NCI-H1436 treated with DMSO at 0.1 percent for 48 hours (cell line): ENCODE measurements around the gene ACCS.

Experiments used
- DNase-seq: peaks from one replicate; lab custom pipeline; 2025; lab: John Stamatoyannopoulos, UW

Gene ACCS

DNA sequence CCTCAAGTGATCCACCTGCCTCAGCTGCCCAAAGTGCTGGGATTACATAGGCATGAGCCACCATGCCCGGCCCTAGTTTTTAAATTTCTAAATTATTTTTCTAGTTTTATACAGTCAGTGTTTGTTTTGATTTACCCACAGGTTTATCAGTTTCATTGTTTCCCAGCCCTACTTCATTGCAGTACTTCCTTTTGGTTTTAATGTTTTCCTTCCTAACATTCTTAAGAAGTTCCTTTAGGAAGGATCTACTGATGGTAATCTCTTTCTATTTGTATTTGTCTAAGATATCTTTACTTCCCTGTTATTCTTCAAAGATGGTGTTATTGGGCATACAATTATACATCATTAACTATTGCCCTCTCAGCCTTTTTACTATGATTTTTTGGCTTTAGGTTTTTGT is 24.5 kb downstream of the ACCS start:
- no peak for DNase-seq

DNA sequence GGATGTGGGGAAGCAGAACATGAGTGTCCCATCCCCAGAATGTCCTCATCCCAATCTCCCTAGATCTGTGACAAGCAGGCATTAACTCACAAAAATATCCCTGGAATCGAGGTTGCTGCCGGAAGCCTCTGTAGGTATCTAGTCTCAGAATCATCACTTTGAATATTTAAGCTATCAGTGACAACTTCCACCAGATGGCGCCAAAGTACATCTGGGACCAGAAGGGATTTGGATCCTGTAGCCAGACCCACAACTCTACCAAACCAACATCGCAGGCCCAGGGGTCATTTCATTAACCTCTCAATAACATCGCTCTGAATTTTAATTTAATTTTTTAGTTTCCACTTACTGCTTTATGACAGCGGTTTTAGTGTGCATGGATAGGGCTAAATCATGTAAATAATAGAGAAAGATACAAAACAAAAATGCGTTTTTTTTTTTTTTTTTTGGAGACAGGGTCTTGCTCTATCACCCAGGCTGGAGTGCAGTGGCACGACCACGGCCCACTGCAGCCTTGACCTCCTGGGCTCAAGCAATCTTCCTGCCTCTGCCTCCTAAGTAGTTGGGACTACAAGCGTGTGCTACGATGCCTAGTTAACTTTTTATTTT is 28.3 kb downstream of the ACCS start:
- DNase-seq: peak; percentile 26

GRCh38 chr11:44095506-44096359 is 29.7 kb downstream of the ACCS start, which contains the start of gene EXT2:
EXT2 (plus strand) TSS chr11:44095678; CDS start chr11:44107713, 12,035 bp downstream.
- peak; percentile 6 for DNase-seq

GRCh38 chr11:44096360-44097185 is 30.5 kb downstream of the ACCS start:
- DNase-seq: no peak

DNA sequence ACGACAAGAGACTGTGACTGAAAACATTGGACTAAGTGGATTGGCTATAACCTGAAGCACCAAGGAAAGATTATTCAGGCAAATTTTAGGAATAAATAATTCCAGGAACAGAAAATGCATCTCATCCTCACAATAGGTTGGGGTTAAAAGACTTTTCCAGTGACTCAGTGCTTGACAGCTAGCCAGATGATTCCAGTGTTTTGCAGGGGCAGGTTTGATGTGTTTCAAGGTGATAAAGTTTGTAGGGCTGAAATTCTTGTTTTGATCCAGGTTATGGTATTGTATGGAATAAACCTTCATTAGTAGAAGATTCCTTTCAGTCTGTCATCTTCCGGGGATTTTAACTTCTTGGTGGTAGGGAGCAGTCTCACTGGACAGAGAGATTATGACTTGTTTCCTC is 31.8 kb downstream of the ACCS start:
- DNase-seq: no peak

DNA sequence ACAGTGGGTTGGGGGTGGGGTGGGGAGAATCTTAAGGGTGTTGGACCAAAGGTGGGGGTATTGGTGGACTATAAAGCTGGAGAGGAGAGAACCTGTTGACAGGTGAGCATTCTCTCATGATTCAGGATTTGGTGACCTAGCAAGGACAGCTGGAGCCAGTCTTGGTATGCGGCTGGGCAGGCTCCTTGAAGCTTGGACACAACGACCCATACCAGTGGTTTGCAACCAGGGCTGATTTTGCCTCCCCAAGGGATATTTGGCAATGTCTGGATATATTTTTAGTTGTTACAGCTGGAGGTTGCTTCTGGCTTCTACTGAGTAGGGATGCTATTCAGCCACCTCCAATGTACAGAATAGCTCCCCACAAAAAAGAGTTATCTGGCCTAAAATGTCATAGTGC is 35.0 kb downstream of the ACCS start:
- DNase-seq: no peak

GRCh38 chr11:44104481-44105294 is 38.6 kb downstream of the ACCS start:
- no peak for DNase-seq

DNA sequence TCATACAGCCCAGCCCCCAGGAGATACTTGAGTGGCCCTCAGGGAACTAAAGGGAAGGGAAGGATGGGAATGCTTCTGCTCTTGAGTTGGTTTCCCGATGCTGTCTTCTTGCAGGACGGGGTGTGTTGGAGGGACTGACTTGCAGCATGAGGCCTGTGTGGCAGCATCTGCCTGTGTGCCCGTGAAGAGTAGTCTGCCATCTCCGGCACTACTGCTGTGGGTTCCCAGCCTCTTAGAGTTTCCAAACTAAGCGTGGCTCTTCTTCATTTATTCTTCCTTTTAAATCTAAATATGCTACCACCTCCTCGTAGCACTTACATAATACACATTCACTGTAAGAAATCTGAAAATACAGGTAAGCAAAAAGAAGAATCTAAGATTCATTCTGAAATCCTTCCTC is 42.2 kb downstream of the ACCS start:
- DNase-seq: no peak

GRCh38 chr11:44110231-44110679 is 44.2 kb downstream of the ACCS start:
- peak; percentile 2 for DNase-seq

DNA sequence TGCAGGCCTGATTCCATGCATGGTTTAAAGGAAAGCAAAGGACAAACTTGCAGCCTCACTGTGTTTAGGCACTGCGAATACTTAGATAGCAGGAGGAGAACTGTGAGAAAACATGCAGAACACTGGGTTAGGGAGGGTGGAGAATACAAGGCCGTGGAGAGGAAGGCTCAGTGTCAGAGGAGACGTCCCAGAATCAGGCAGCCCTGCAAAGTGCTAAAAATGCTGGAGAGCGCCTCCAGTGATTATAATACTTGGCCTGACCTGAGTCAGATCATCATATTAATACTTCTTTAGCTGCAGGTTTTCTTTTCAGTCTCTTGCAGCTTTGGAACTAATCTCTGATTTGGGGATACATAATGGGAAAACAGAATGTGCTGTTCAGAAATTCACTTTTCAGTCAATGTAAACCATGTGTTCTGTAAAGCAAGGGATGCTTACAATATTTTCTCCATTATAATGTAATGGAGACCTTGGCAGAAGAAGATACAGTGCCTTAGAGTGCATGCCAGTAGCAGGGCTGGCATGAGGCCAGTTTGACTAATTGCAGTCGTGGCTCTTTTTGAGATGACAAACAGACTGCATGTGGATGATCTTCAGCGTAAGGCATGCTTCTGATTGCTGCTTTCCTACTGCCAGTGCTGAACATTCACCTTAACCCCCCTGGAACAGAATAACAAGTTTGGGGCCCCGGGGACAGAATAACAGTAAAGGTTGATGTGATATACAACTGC is 46.2 kb downstream of the ACCS start:
- DNase-seq: no peak

DNA sequence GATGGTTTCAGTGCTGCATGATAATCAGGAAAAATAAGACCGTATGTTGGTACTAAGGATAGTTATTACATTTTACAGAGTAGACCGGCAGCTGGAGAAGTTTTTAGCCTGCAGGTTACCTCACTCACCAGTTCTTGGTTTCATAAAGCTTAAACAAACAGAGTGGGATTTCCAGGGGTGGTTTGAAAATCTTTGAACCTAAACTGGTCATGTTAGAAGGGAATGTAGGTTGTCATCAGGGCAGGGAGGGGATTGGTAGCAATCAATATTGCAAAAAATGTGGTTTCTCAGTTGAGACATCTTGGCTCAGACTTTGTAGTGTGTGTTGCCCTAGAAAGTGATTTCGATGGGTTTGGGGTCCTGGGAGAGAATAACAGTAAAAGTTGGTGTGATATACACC is 46.9 kb downstream of the ACCS start:
- no peak for DNase-seq

DNA sequence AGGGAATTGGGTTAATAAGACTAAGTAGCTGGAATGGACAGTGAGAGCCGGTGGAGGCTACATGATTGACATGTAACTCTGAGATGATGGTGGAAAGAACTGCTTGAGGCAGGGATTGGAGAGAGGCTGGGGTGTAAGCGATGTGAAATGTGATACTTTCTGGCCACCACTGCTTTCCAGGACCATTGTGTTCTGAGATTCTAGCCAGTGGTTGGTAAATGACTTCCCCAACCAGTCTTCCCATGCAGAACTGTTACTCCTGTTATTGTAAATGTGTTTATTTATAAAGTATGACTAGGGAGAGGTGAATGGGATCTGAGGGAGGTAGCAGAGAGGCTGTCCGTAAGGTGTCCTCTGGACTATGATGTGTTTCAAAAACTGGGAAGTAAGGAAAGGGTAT is 47.5 kb downstream of the ACCS start:
- no peak for DNase-seq

- no peak for DNase-seq
These were observed 50.3 kb downstream of the ACCS start for GRCh38 chr11:44116234-44116830.

- DNase-seq: no peak
These were observed 54.1 kb downstream of the ACCS start for GRCh38 chr11:44120169-44120568.

DNA sequence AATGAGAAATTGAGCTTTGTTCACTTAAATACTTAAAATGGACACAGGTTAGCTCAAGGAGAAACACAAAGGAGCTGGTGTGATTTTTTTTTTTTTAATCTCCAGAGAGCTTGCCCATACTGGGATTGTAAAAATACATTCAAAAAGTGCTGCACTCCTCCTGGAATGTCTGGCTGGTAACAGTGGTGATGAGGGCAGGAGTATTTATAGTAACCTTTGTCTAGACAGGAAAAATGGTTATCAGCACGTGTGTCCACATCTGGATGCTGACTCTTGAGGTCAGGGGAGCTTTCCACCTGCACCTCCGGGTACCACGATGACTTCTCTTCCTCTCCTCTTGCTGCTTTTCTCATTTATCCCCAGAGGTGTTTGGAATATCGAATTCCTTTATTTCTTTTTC is 59.5 kb downstream of the ACCS start:
- DNase-seq: no peak

GRCh38 chr11:44126304-44126703 is 60.2 kb downstream of the ACCS start:
- no peak for DNase-seq

DNA sequence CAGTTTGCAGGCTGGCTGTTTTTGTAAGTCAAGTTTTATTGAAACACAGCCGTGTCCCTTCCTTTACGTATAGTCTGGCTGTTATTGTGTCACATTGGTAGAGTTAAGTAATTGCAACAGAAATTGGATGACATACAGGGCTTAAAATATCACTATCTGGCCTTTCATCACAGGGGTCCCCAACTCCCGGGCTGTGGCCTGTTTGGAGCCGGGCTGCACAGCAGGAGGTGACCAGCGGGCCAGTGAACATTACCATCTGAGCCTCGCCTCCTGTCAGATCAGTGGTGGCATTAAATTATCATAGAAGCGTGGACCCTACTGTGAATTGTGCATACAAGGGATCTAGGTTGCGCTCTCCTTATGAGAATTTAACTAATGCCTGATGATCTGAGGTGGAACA is 61.1 kb downstream of the ACCS start:
- DNase-seq: no peak

- DNase-seq: no peak
These were observed 62.7 kb downstream of the ACCS start for GRCh38 chr11:44128729-44129128.

GRCh38 chr11:44130751-44131150 is 64.7 kb downstream of the ACCS start:
- DNase-seq: no peak

- no peak for DNase-seq
These were observed 67.4 kb downstream of the ACCS start for GRCh38 chr11:44133335-44133946.
